ENCODE measurements around the gene RFX3. TPM values are rescaled to one million over a fixed set of nuclear protein-coding genes. Genes with fewer than 3 reads are reported as not detected.

Gene RFX3
- total and polyA plus RNA-seq, 2 of the 13 experiments (the other 11 are each of a cell fraction or from before 2014, with no cell fraction given): 2.7 to 5.3 TPM

GRCh38 chr9:3181049-3181953, 344.5 kb downstream of the RFX3 start (continued):
- TF ChIP-seq ZNF761 (CRISPR knock-in tag; conservative IDR thresholded peaks at IDR 0.05) (peak; percentile 78; the same call in 1 of the 2 replicates), RFX3 (CRISPR knock-in tag; IDR thresholded peaks at IDR 0.05) (no peak), PRDM10 (CRISPR knock-in tag; IDR thresholded peaks at IDR 0.05; ENCODE audit: low read depth) (no peak), ZNF18 (CRISPR knock-in tag; IDR thresholded peaks at IDR 0.05; ENCODE audit: insufficient replicate concordance) (no peak), ZNF446 (CRISPR knock-in tag; IDR thresholded peaks at IDR 0.05) (no peak), MED1 (CRISPR knock-in tag; IDR thresholded peaks at IDR 0.05) (peak; percentile 43; the same call in 1 of the 2 replicates), ZNF724P (CRISPR knock-in tag; IDR thresholded peaks at IDR 0.05; ENCODE audit: borderline replicate concordance) (no peak), ZNF607 (CRISPR knock-in tag; IDR thresholded peaks at IDR 0.05; ENCODE audit: borderline replicate concordance) (no peak), RXRA (CRISPR knock-in tag; IDR thresholded peaks at IDR 0.05) (no peak), ZNF773 (CRISPR knock-in tag; IDR thresholded peaks at IDR 0.05; ENCODE audit: borderline replicate concordance) (no peak), ZNF407 (CRISPR knock-in tag; IDR thresholded peaks at IDR 0.05; ENCODE audit: not compliant biosample characterization) (peak; percentile 19), ZNF660 (CRISPR knock-in tag; IDR thresholded peaks at IDR 0.05; ENCODE audit: borderline replicate concordance, low read depth) (no peak), ZNF83 (CRISPR knock-in tag; IDR thresholded peaks at IDR 0.05; ENCODE audit: borderline replicate concordance) (no peak)

Measured in HepG2 (cell line).